ENCODE results near the gene KCTD16.

The KCTD16 gene

DNA sequence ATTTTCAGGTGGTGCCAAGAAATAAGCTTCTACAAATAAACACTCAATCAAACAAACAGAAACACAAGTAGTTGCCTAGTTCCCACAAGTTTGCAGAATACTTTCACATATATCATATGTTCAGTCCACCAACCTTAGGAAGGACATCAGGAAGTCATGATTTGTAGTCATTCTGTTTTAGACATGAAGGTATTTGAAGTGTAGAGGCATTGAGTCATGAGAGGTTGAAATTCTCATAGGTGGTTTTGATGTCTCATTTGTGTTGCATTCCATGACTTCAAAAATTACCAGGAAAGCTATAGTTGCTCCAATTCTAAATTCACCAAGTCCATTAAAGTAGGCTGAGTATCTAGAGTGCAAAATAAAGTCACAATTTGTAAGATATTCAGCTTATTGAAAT lies 159.0 kb downstream of the KCTD16 start:
- in situ Hi-C loops (cut with MboI; ENCODE audit: low sequenced_read_pairs): no loop called here

GRCh38 chr5:144331361-144331760 lies 160.7 kb downstream of the KCTD16 start:
- in situ Hi-C loops (cut with MboI; ENCODE audit: low sequenced_read_pairs): no loop called here

- in situ Hi-C loops (cut with MboI; ENCODE audit: low sequenced_read_pairs): no loop called here
Observed at GRCh38 chr5:144332265-144332664, 161.6 kb downstream of the KCTD16 start.

- in situ Hi-C loops (cut with MboI; ENCODE audit: low sequenced_read_pairs): no loop called here
Observed at GRCh38 chr5:144333336-144333920, 162.8 kb downstream of the KCTD16 start.

- in situ Hi-C loops (cut with MboI; ENCODE audit: low sequenced_read_pairs): no loop called here
Observed at GRCh38 chr5:144335561-144335960, 164.9 kb downstream of the KCTD16 start.

DNA sequence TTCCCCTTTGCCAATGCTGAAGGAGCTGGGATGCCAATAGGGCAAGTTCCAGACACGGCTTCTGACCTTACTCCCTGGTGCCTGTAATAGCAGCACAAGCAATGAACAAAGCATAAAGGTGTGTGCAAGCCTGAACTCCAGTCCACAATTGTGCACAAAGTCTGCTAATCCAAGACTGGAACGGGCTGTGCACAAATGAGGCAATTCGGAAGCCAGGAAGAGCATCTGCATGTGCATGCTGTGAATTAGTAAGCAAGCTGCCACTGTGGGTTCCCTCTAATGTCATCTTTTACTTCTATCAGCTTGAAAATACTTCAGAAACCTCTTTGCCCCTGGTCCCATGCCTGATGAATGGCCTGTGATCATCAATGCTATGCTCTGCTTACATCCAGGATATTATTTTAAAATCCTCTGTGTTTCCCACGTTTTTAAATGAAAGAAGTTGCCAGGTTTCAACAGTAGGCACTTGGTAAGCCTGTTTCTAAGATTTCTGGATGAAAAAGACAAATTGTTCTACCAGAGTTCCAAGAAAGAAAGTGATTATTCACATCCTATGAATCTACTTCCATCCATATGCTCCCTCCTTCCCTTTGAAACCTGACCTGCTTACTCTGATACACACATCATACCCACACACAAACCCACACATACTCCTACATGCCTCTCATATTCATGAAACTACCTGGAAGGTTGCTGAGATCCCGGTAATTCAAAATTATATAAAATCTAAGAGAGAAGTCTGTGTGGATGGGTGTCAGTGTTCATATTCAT lies 165.7 kb downstream of the KCTD16 start:
- in situ Hi-C loops (cut with MboI; ENCODE audit: low sequenced_read_pairs): no loop called here

DNA sequence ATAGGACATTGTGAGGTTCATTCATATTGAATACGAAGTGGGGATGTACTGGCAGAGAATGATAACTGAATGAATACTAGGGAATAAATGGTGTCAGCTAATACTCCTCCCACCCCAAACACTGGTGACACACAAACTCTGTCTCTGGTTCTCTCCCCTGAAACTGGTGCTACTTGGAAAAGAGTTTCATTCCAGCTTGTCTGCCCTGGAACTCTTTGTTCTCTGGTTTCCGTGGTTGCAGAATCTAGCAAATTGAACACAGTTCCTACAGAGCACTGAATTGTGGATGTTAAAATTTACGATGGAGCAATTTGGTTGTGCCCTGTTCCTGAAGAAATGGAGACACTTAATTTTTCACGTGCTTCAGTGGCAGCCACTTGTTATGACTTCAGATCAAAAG lies 181.7 kb downstream of the KCTD16 start:
- in situ Hi-C loops (cut with MboI; ENCODE audit: low sequenced_read_pairs): no loop called here

DNA sequence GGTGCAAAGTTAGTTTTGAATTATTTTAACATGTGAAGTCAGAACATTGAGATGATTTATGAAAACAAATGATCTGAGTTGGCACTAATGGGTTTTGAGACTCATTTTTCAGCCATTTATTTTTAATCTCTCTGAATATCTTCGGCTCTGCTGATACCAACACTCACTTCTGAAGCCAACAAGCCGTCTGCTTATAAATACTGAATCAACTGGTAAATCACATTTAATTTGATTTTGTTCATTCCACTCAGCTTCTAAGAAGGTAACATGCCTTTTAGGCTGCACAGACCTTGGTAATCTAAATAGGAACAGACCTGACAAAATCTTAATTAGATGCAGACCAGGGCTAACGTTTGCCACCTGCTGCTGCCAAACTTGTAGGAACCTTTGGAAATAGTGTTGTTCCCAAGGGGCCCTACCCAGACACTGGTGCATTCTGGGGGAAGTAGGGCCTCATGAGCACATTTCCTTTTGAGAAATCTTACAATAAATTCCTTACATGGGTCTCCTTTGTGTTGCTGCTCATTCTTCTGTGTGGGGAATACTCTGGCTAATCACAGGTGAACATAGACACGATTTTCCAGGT lies 182.2 kb downstream of the KCTD16 start:
- in situ Hi-C loops (cut with MboI; ENCODE audit: low sequenced_read_pairs): no loop called here

DNA sequence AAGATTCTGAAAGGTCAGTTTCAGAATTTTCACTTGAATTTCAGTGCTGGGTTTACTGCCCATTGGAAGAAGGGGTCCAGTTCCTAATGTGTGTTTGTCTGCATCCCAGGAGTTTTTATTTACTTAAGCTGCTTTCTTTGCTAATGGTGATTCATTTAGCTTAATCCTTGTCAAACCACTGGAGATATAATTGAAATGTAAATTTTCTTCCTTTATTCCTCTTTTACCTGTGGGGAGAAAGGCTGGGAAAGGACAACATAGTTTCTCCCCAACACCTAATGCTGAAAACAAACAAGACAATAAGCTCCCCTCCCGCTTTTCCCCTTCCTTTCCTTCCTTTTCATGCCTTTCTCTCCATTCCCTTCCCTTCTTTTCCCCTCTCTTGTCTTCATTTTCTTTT lies 185.8 kb downstream of the KCTD16 start:
- in situ Hi-C loops (cut with MboI; ENCODE audit: low sequenced_read_pairs): no loop called here

GRCh38 chr5:144361406-144361805 lies 190.7 kb downstream of the KCTD16 start:
- in situ Hi-C loops (cut with MboI; ENCODE audit: low sequenced_read_pairs): no loop called here

GRCh38 chr5:144365885-144366284 lies 195.2 kb downstream of the KCTD16 start:
- in situ Hi-C loops (cut with MboI; ENCODE audit: low sequenced_read_pairs): no loop called here

DNA sequence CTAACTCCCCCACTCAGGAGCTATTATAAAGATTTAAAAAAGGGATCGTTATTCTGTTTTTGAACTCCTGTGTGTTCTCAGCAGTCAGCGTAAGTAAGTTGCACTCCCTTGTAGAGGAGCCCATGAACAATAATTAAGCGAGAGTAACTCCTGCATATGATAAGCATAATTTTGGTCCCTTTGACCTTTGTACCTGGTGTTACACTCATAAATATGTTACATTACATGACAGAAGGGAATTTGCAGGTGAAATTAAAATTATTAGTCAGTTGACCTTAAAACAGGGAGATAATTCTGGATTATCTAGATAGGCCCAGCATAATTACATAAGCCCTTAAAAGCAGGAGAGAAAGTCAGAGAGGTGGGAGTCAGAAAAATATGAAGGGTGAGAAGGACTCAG lies 197.3 kb downstream of the KCTD16 start:
- in situ Hi-C loops (cut with MboI; ENCODE audit: low sequenced_read_pairs): no loop called here

DNA sequence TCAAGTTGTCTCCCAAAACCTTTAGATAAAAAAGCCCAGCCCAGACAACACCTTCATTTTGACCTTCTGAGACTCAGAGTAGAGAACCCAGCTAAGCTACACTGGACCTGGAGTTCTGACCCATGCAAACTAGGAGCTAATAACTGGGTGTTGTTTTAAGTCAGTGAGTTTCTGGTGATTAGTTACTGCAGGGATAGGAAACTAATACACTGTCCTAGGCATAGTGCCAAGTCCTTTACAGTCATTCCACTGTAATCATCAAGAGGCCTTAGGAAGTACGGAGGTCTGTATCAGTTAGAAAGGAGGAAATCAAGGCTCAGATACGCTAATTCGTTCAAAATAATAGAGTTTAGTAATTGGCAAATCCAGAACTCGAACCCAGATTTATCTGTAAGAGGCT lies 197.9 kb downstream of the KCTD16 start:
- in situ Hi-C loops (cut with MboI; ENCODE audit: low sequenced_read_pairs): no loop called here

DNA sequence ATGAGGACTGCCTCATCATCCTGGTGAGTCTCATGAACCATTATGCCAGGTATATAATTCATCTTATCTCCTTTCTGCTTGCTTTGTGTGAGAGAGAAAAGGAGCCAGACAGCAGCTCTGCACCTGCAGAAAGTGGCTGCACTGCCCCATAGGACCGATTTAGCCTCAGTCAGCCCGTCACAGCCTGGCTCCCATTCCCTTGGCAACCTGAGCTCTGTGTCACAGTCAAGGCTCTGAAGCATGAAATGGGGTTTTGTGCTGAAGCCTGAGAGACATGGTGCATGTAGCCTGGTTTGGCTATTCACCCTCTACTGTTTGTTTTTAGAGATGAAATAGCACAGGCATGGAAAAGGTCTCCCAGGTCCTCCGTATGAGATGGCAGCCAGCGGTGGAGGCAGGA lies 198.3 kb downstream of the KCTD16 start:
- in situ Hi-C loops (cut with MboI; ENCODE audit: low sequenced_read_pairs): no loop called here

DNA sequence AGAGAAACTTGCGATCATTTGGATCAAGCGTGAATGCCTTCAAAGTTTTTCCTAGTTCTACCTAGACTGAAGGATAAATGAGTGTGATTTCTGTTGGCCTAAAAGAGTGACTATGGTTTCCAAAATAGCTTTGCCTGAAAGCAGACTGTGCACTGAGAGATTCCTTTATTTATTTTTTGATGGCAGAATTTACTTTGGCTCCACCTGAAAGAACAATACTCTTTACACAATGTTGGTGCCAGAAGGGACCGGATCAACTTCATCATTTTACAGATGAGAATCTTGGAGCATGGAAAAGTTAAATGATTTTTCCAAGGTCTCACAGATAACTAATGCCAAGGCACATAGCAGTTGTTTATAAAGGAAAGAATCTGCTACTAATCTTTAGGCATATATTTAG lies 199.6 kb downstream of the KCTD16 start:
- in situ Hi-C loops (cut with MboI; ENCODE audit: low sequenced_read_pairs): no loop called here

DNA sequence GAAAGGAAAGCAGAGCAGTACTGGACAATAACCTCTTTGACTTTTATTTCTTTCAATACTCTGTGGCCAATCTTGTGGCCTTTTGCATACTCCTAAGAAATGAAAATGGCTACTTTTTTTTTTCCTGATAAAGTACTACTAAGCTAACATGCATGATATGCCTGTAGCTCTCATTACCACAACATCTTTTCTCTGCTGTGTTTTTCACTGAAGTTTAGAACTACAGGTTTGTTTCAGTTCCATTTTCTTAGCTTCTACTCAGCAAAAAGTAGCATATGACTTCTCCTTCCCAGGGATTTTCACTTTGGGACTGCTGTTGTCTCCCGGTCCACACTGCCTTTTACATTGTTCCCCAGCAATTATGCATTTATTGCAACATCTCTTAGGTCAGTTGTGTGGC lies 204.0 kb downstream of the KCTD16 start:
- in situ Hi-C loops (cut with MboI; ENCODE audit: low sequenced_read_pairs): no loop called here

DNA sequence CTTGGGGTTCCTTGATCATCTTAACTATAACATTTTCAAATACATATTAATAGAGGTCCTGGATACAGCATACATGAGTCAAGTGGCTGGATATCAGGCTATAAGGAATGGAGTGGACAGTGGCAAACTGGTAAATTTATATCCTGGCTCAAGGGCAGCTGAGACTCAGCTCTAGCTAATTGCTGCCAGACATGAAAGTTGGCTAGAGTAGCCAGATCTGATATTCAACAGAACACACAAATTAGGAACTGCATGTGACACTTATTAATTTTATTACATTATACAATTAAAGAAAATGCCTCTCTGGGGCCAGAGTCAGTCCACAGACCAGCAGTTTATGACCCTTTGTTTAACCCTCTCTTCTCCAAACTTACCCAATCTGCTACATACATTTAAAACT lies 206.5 kb downstream of the KCTD16 start:
- in situ Hi-C loops (cut with MboI; ENCODE audit: low sequenced_read_pairs): no loop called here

GRCh38 chr5:144378681-144379080 lies 208.0 kb downstream of the KCTD16 start:
- in situ Hi-C loops (cut with MboI; ENCODE audit: low sequenced_read_pairs): no loop called here

GRCh38 chr5:144385597-144385996 lies 214.9 kb downstream of the KCTD16 start:
- in situ Hi-C loops (cut with MboI; ENCODE audit: low sequenced_read_pairs): no loop called here

DNA sequence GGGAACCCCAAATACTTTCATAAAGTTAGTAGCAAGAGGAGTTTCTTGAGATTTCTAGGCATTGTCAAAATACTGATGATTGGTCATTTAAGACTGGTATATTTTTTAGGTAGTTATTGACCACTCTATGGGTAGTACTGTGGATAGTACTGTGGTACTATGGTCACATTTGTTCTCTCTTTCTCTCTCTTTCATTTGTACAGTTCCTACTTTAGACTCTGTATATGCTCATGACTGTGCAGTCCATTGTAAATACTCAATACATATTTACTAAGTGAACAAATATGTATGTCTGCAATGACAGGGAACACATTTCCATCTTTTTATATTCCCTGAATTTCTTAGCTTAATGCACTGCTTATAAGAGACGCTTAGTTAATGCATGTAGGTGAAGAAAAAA lies 215.6 kb downstream of the KCTD16 start:
- in situ Hi-C loops (cut with MboI; ENCODE audit: low sequenced_read_pairs): no loop called here

- in situ Hi-C loops (cut with MboI; ENCODE audit: low sequenced_read_pairs): no loop called here
Observed at GRCh38 chr5:144390133-144390532, 219.5 kb downstream of the KCTD16 start.

- in situ Hi-C loops (cut with MboI; ENCODE audit: low sequenced_read_pairs): no loop called here
Observed at GRCh38 chr5:144391044-144391443, 220.4 kb downstream of the KCTD16 start.
